ENCODE data around the gene KRT26.

GRCh38 chr17:40718930-40719329, 53.1 kb downstream of the KRT26 start:
- TF ChIP-seq SP1 (IDR thresholded peaks at IDR 0.05; ENCODE audit: low read depth, low read length) (no peak), KDM1A (IDR thresholded peaks at IDR 0.05; ENCODE audit: borderline replicate concordance) (no peak), POLR2A (IDR thresholded peaks at IDR 0.05; ENCODE audit: low read depth, low read length) (no peak), TAF1 (IDR thresholded peaks at IDR 0.05; ENCODE audit: borderline replicate concordance, low read depth, low read length) (no peak), CTCF (IDR thresholded peaks at IDR 0.05 in 2 of 3, conservative IDR thresholded peaks at IDR 0.05 in 1 of 3; ENCODE audit: control insufficient read depth in 2 of 3, extremely low read depth in 1 of 3, insufficient read depth in 1 of 3, low read depth in 3 of 3, low read length in 3 of 3) (no peak), NFYB (IDR thresholded peaks at IDR 0.05; ENCODE audit: insufficient read depth, low read depth, low read length) (no peak), MAX (IDR thresholded peaks at IDR 0.05; ENCODE audit: low read depth, low read length) (no peak), ZNF384 (IDR thresholded peaks at IDR 0.05; ENCODE audit: borderline replicate concordance, low read depth, low read length) (no peak), CHD1 (IDR thresholded peaks at IDR 0.05; ENCODE audit: low read depth, low read length) (no peak), RFX5 (IDR thresholded peaks at IDR 0.05; ENCODE audit: low read depth, low read length) (no peak), RAD51 (IDR thresholded peaks at IDR 0.05) (no peak), CBX5 (IDR thresholded peaks at IDR 0.05; ENCODE audit: low read depth) (no peak), ETV6 (conservative IDR thresholded peaks at IDR 0.05 in 1 of 2, IDR thresholded peaks at IDR 0.05 in 1 of 2; ENCODE audit: borderline replicate concordance in 1 of 2, low read depth in 1 of 2) (no peak), POLR2AphosphoS2 (IDR thresholded peaks at IDR 0.05; ENCODE audit: low read depth, low read length) (no peak)

Data from GM12878 (cell line).